OCI-LY3 (cell line): ENCODE measurements around the gene LIME1.

Experiments used
- H2AFZ ChIP-seq: fragments of 200-600, 300-600 bp; shearing (Covaris generic); 2 replicates; pipeline ENCODE4 v1.6.0; 2014; ENCODE audit warnings: antibody characterized with exemption, low read depth, low read length
- H3K27ac ChIP-seq: fragments of 200-600, 300-600 bp; sonication (generic); 2 replicates; pipeline ENCODE4 v1.5.1; 2014; ENCODE audit warnings: mild to moderate bottlenecking, low read length, moderate library complexity, mixed read lengths
- H3K27me3 ChIP-seq: fragments of 200-600, 300-600 bp; sonication (generic); 2 replicates; pipeline ENCODE4 v1.6.1; 2014; ENCODE audit warnings: low read depth, low read length, mixed read lengths
- H3K36me3 ChIP-seq: fragments of 200-600, 300-600 bp; sonication (generic); replicated peaks from 2 replicates; pipeline ENCODE3; 2014; ENCODE audit warnings: low read depth, low read length, mixed read lengths
- H3K4me1 ChIP-seq: fragments of 300-600, 200-600 bp; sonication (generic); 2 replicates; pipeline ENCODE4 v1.6.1; 2014; ENCODE audit warnings: low read length, mixed read lengths
- H3K4me2 ChIP-seq: fragments of 200-600, 300-600 bp; sonication (generic); 2 replicates; pipeline ENCODE4 v1.6.1; 2014; ENCODE audit warnings: low read length, mixed read lengths
- H3K4me3 ChIP-seq: fragments of 300-600, 200-600 bp; sonication (generic); 2 replicates; pipeline ENCODE4 v1.5.1; 2014; ENCODE audit warnings: antibody characterized with exemption, mild to moderate bottlenecking, low read length, moderate library complexity
- H3K79me2 ChIP-seq: fragments of 300-600, 200-600 bp; shearing (Covaris generic); 2 replicates; pipeline ENCODE4 v1.6.1; 2014; ENCODE audit warnings: mild to moderate bottlenecking, low read length, mixed read lengths
- H3K9ac ChIP-seq: fragments of 300-600, 200-600 bp; shearing (Covaris generic); 2 replicates; pipeline ENCODE4 v1.6.0; 2014; ENCODE audit warnings: mild to moderate bottlenecking, low read length, moderate library complexity
- H3K9me3 ChIP-seq: fragments of 200-600, 300-600 bp; shearing (Covaris generic); 2 replicates; pipeline ENCODE4 v1.6.1; 2014; ENCODE audit warnings: low read length, mixed read lengths; ENCODE audit not compliant: insufficient read depth
- H4K20me1 ChIP-seq: fragments of 200-600, 300-600 bp; sonication (generic); 2 replicates; pipeline ENCODE4 v1.6.1; 2016; ENCODE audit warnings: low read length, mixed read lengths; ENCODE audit not compliant: insufficient read depth
- CTCF ChIP-seq: fragments of 200-600, 300-600 bp; sonication (generic); IDR thresholded peaks from 2 replicates; pipeline ENCODE4 v1.5.1; 2014; ENCODE audit warnings: antibody characterized with exemption, low read length, low read depth
- EZH2phosphoT487 ChIP-seq: fragments of 200-600 bp; shearing (Covaris generic); IDR thresholded peaks from 2 replicates; pipeline ENCODE4 v1.6.1; 2018; ENCODE audit warnings: antibody characterized with exemption, mixed run types, low read depth

The LIME1 gene

GRCh38 chr20:63697357-63697867 is 39.1 kb upstream of the LIME1 start:
- Histone ChIP-seq H3K9ac (no peak overlapping the region), H3K4me1 (peaks cover 26% of the 10 kb centered on the region), H3K27ac (no peak overlapping the region), H4K20me1 (no peaks in the 10 kb centered on the region), H3K9me3 (no peaks in the 10 kb centered on the region), H2AFZ (no peak overlapping the region), H3K36me3 (no peaks in the 10 kb centered on the region), H3K4me3 (no peak overlapping the region), H3K79me2 (no peaks in the 10 kb centered on the region), H3K4me2 (no peak overlapping the region), H3K27me3 (no peaks in the 10 kb centered on the region)
- TF ChIP-seq EZH2phosphoT487 (no peak), CTCF (no peak)

GRCh38 chr20:63697868-63698545 is 38.5 kb upstream of the LIME1 start:
- Histone ChIP-seq H2AFZ (no peak overlapping the region), H3K79me2 (no peaks in the 10 kb centered on the region), H3K27me3 (no peaks in the 10 kb centered on the region), H3K4me2 (peak overlapping the region; percentile 57), H3K4me3 (0 out of 2 replicates have a peak overlapping the region, but pooled peaks have one; percentile 34), H3K9me3 (no peaks in the 10 kb centered on the region), H4K20me1 (no peaks in the 10 kb centered on the region), H3K36me3 (no peaks in the 10 kb centered on the region), H3K9ac (no peak overlapping the region), H3K4me1 (peaks cover 26% of the 10 kb centered on the region), H3K27ac (peak overlapping the region; percentile 48; the same call in 1 of the 2 replicates)
- TF ChIP-seq EZH2phosphoT487, result no peak
- no peak for TF ChIP-seq CTCF

GRCh38 chr20:63698739-63699465 is 37.6 kb upstream of the LIME1 start:
- TF ChIP-seq EZH2phosphoT487, result no peak
- TF ChIP-seq CTCF, result no peak
- Histone ChIP-seq H3K9ac (peak overlapping the region; percentile 45; the same call in 1 of the 2 replicates), H3K4me1 (peaks cover 26% of the 10 kb centered on the region), H3K9me3 (no peaks in the 10 kb centered on the region), H3K36me3 (no peaks in the 10 kb centered on the region), H3K27me3 (no peaks in the 10 kb centered on the region), H2AFZ (no peak overlapping the region), H3K27ac (peak overlapping the region; percentile 48), H4K20me1 (no peaks in the 10 kb centered on the region), H3K4me3 (peak overlapping the region; percentile 34), H3K4me2 (peak overlapping the region; percentile 57), H3K79me2 (no peaks in the 10 kb centered on the region)

- Histone ChIP-seq H3K4me3 (peak overlapping the region; percentile 34; the same call in 1 of the 2 replicates), H2AFZ (no peak overlapping the region), H4K20me1 (no peaks in the 10 kb centered on the region), H3K27ac (peak overlapping the region; percentile 48), H3K4me1 (peaks cover 26% of the 10 kb centered on the region), H3K36me3 (no peaks in the 10 kb centered on the region), H3K4me2 (peak overlapping the region; percentile 57), H3K27me3 (no peaks in the 10 kb centered on the region), H3K79me2 (no peaks in the 10 kb centered on the region), H3K9me3 (no peaks in the 10 kb centered on the region), H3K9ac (peak overlapping the region; percentile 45; the same call in 1 of the 2 replicates)
- TF ChIP-seq CTCF (no peak), EZH2phosphoT487 (no peak)
Measured at GRCh38 chr20:63699466-63700198, 36.8 kb upstream of the LIME1 start.
